MM.1S (cell line): ENCODE data around the gene AKAP13.

Experiments
- CTCF ChIP-seq: fragments of 300-600 bp; sonication (generic); IDR thresholded peaks from 2 replicates; pipeline ENCODE4 v1.5.1; 2016; ENCODE audit warnings: antibody characterized with exemption, low read length, mixed read lengths
- EZH2 ChIP-seq: fragments of 300-600 bp; sonication (generic); optimal IDR thresholded peaks from 2 replicates; pipeline ENCODE3; 2017; ENCODE audit warnings: low read depth, mild to moderate bottlenecking, antibody characterized with exemption, low read length, mixed read lengths
- EZH2phosphoT487 ChIP-seq: fragments of 300-600 bp; sonication (generic); IDR thresholded peaks from 2 replicates; pipeline ENCODE4 v1.6.1; 2018; ENCODE audit warnings: antibody characterized with exemption, low read length

GRCh38 chr15:85397926-85398325, 17.5 kb downstream of the AKAP13 start:
- TF ChIP-seq CTCF (no peak), EZH2 (no peak), EZH2phosphoT487 (no peak)
